ENCODE measurements around the gene CTDNEP1. TPM values are rescaled to one million over a fixed set of nuclear protein-coding genes. Genes with fewer than 3 reads are reported as not detected.

Gene CTDNEP1
- total RNA-seq, 1 donor = 31.8 TPM

DNA sequence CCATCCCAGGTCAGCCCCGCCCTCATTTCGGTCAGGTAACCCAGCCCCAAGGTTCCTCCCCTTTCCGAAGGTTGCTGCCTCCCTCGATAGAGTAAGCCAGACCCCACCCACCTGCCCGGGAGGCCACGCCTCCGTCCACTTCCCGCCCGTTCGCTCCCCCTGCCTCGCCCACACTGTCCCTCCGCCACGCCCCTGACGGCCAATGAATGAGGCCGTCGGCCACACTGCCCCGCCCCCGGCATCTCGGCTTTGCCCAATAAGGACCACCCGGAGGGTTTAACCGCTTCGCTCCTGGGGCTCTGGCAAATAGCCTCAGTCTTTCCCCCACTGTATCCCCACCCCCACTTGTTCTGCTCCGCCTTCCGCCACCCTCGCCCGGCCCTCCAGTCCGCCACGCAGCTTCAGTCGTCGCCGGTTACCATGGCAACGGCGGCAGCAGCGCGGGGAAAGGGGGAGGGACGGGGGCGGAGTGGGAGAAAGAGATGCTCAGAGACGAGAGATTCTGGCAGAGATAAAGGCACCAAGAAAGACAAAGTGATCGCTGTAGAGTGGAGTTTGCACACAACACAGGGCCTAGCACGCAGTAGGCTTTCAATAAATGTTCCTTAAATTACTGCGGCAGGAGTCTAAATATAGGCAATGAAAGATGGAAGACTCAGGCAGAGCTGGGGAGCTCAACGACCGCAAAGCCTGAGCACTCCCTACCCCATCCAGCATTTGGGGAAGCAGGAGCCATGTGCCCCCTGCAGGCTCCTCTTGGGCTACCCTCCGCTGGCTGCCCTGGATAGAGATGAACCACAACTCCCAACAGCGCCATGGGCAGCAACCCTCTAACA is 37.0 kb downstream of the CTDNEP1 start:
- H2AFZ ChIP-seq (ENCODE audit: low read length) = no peak overlapping the region

DNA sequence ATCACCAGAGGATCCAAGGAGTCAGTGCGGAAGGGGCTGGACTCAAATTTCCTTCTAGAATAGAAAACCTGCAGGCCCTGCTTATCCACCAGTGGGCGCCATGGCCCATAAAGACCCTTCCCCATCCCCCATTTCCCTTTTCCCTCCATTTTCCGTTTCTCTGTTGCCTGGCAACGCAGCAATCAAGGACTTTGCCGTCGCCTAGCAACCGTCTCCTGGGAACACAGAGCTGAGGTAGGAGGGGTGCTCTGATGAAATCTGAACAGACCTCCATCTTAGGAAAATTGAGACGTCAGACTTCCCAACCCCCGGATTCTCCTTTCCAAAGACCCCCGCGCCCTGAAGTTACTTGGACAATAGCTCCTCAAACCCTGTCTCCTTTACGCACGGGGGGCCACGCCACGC is 37.6 kb downstream of the CTDNEP1 start:
- DNase-seq (ENCODE audit: insufficient read length, low spot score, missing footprints) = peak; percentile 94
- Histone ChIP-seq H4K20me1 (ENCODE audit: insufficient read depth, low read length) (peaks cover 56% of the 10 kb centered on the region), H3K9me3 (ENCODE audit: low read depth, low read length) (no peaks in the 10 kb centered on the region), H3K4me3 (ENCODE audit: insufficient read depth, low read length) (peak overlapping the region; percentile 77), H3K27ac (ENCODE audit: low read depth, low read length) (peak overlapping the region; percentile 58), H3K27me3 (ENCODE audit: insufficient read depth, low read length) (no peaks in the 10 kb centered on the region), H3K4me1 (ENCODE audit: insufficient read depth, low read length) (peaks cover 38% of the 10 kb centered on the region), H3K4me2 (ENCODE audit: insufficient read depth, low read length) (peak overlapping the region; percentile 83), H3K36me3 (ENCODE audit: insufficient read depth, low read length) (no peaks in the 10 kb centered on the region), H2AFZ (ENCODE audit: low read length) (no peak overlapping the region), H3K79me2 (ENCODE audit: insufficient read depth, low read length) (peaks cover 69% of the 10 kb centered on the region)
- peak; percentile 46 for TF ChIP-seq CTCF (IDR thresholded peaks at IDR 0.05; ENCODE audit: extremely low read depth, low read depth, low read length)

More for the DNA sequence above, 37.0 kb downstream of the CTDNEP1 start:
- H3K4me2 ChIP-seq (ENCODE audit: insufficient read depth, low read length) = peak overlapping the region; percentile 83
- peak overlapping the region; percentile 77 for H3K4me3 ChIP-seq (ENCODE audit: insufficient read depth, low read length)
- no peaks in the 10 kb centered on the region for H3K9me3 ChIP-seq (ENCODE audit: low read depth, low read length)
- H3K27ac ChIP-seq (ENCODE audit: low read depth, low read length) = peak overlapping the region; percentile 58
- H4K20me1 ChIP-seq (ENCODE audit: insufficient read depth, low read length) = peaks cover 52% of the 10 kb centered on the region
- no peaks in the 10 kb centered on the region for H3K36me3 ChIP-seq (ENCODE audit: insufficient read depth, low read length)
- peaks cover 65% of the 10 kb centered on the region for H3K79me2 ChIP-seq (ENCODE audit: insufficient read depth, low read length)
- H3K4me1 ChIP-seq (ENCODE audit: insufficient read depth, low read length) = peaks cover 43% of the 10 kb centered on the region
- no peaks in the 10 kb centered on the region for H3K27me3 ChIP-seq (ENCODE audit: insufficient read depth, low read length)
- peak; percentile 100 for DNase-seq (ENCODE audit: insufficient read length, low spot score, missing footprints)
- TF ChIP-seq CTCF (IDR thresholded peaks at IDR 0.05; ENCODE audit: extremely low read depth, low read depth, low read length) = peak; percentile 66

DNA sequence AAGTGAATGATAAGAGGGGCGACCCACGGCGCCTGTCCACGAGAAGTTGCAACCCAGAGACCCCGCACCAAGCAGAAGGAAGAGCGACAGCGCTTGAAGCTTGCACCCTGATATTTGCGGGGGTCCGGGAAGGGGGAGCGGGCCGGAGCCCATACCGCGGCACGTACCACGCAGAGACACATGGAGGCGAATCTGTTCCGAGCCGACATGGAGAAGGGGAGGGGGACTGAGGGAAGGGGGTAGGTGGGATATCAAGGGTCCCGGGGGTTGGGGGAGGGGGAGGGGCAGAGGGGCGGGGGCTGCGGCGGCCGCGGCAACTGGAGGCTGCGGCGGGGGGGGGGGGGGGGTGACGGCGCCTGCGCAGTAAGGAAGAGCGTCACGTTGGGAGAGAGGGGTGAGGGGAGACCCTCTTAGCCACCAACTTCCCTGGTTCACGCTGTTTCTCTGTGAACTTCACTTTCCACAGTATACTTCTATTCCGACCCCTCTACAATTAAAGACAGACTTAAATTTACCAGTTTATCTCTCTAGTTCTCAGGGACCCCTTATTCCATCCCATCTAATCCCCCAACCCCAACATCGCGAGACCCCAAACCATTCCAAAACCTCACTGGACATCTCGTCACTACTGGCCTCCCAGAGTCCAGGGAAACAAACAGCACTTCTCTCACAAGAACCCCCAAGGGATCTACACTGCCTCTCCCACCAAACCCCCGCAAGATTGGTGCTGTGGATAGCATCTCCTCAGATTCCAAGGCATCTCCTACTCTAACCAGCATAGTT is 39.9 kb downstream of the CTDNEP1 start:
- no peak overlapping the region for H3K27ac ChIP-seq (ENCODE audit: low read depth, low read length)
- H2AFZ ChIP-seq (ENCODE audit: low read length) = no peak overlapping the region
- peaks cover 75% of the 10 kb centered on the region for H3K79me2 ChIP-seq (ENCODE audit: insufficient read depth, low read length)
- TF ChIP-seq CTCF (IDR thresholded peaks at IDR 0.05; ENCODE audit: extremely low read depth, low read depth, low read length) = no peak
- peaks cover 76% of the 10 kb centered on the region for H4K20me1 ChIP-seq (ENCODE audit: insufficient read depth, low read length)
- no peaks in the 10 kb centered on the region for H3K36me3 ChIP-seq (ENCODE audit: insufficient read depth, low read length)
- H3K4me1 ChIP-seq (ENCODE audit: insufficient read depth, low read length) = peaks cover 29% of the 10 kb centered on the region
- H3K4me2 ChIP-seq (ENCODE audit: insufficient read depth, low read length) = no peak overlapping the region
- H3K9me3 ChIP-seq (ENCODE audit: low read depth, low read length) = no peaks in the 10 kb centered on the region
- no peak overlapping the region for H3K4me3 ChIP-seq (ENCODE audit: insufficient read depth, low read length)
- H3K27me3 ChIP-seq (ENCODE audit: insufficient read depth, low read length) = no peaks in the 10 kb centered on the region
- no peak for DNase-seq (ENCODE audit: insufficient read length, low spot score, missing footprints)

Measured in osteoblast (primary cell).